Mucosa of descending colon (tissue), 3 donors: ENCODE data around the gene DNM1. TPM values are rescaled to one million over a fixed set of nuclear protein-coding genes. Genes with fewer than 3 reads are reported as not detected.

Source experiments
- ATAC-seq: fragments of 200-7000 bp; cut with Tn5 transposase; one replicate; pipeline ENCODE4 v1.9.1; 2020; ENCODE audit warnings: mild to moderate bottlenecking, moderate library complexity
- DNase-seq, 3 donors: peaks; one replicate each; pipeline ENCODE4 v3.0.0-alpha.2; 2020
- H3K36me3 ChIP-seq: fragments of 200-600 bp; one replicate; pipeline ENCODE4 v1.8.0; 2021; ENCODE audit warnings: low read depth, mild to moderate bottlenecking
- H3K4me1 ChIP-seq: fragments of 200-600 bp; one replicate; pipeline ENCODE4 v1.8.0; 2021; ENCODE audit warnings: low read depth, mild to moderate bottlenecking
- H3K4me3 ChIP-seq: fragments of 200-600 bp; one replicate; pipeline ENCODE4 v1.8.0; 2021; ENCODE audit warnings: mild to moderate bottlenecking
- H3K9me3 ChIP-seq: fragments of 200-600 bp; one replicate; pipeline ENCODE4 v1.8.0; 2021; ENCODE audit warnings: mild to moderate bottlenecking
- intact Hi-C, 2 donors: fragments of 100-400 bp; cut with DNase I in 1 of 2; cut with micrococcal nuclease in 1 of 2; formaldehyde crosslinking; loops; one replicate each; pipeline versions ENCODE4 v1.11.0 to v1.11.1; 2022; cut with DNase I, micrococcal nuclease
- total RNA-seq, 3 donors: library from RNA; stranded (reverse); fragmentation: NEBNext Ultra II Directional in 2 of 3; extraction: Animal tissue kit (Norgen Biotek cat#: 25700) in 2 of 3; gene quantifications; one replicate each; pipeline versions ENCODE4 v1.2.1 to v1.2.4, GENCODE V29; 2021 to 2023
- TF ChIP-seq, protein P1 (sequence below): fragments of 200-600 bp; IDR thresholded peaks from one replicate; pipeline ENCODE4 v1.8.0; 2022; ENCODE audit warnings: antibody characterized with exemption, mild to moderate bottlenecking
- donor health status: DM: no; HTN: no; CAD: no; lungs with moderate emphysema.
- donor health status: DM: no; HTN: no; CAD: no.
- donor health status: DM: no; HTN: yes; CAD: no.

Gene DNM1
- total RNA-seq, 3 donors from 2014 or later, result 4.0 to 19.0 (median 6.7) TPM

DNA sequence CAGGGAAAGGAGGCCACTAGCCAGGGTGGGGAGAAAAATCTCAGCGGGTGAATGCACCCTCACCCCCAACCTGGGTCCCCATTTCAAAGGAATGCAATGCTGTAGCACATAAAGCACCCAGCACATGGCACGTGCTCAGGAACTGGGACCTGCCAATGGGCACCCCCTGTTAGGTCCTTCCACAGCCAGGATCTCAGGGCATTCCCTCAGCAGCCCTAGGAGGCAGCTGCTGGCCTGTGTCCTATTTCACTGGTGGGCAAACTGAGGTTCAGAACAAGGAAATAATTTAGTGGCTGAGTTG, 8.8 kb downstream of the DNM1 start:
- TF ChIP-seq, protein P1, sequence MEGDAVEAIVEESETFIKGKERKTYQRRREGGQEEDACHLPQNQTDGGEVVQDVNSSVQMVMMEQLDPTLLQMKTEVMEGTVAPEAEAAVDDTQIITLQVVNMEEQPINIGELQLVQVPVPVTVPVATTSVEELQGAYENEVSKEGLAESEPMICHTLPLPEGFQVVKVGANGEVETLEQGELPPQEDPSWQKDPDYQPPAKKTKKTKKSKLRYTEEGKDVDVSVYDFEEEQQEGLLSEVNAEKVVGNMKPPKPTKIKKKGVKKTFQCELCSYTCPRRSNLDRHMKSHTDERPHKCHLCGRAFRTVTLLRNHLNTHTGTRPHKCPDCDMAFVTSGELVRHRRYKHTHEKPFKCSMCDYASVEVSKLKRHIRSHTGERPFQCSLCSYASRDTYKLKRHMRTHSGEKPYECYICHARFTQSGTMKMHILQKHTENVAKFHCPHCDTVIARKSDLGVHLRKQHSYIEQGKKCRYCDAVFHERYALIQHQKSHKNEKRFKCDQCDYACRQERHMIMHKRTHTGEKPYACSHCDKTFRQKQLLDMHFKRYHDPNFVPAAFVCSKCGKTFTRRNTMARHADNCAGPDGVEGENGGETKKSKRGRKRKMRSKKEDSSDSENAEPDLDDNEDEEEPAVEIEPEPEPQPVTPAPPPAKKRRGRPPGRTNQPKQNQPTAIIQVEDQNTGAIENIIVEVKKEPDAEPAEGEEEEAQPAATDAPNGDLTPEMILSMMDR, result no peak
- Histone ChIP-seq H3K4me1 (peaks cover 4% of the 10 kb centered on the region), H3K36me3 (no peaks in the 10 kb centered on the region), H3K4me3 (no peak overlapping the region), H3K9me3 (no peaks in the 10 kb centered on the region)
- ATAC-seq, result no peak
- intact Hi-C loops, result no loop called here
- DNase-seq, result no peak

DNA sequence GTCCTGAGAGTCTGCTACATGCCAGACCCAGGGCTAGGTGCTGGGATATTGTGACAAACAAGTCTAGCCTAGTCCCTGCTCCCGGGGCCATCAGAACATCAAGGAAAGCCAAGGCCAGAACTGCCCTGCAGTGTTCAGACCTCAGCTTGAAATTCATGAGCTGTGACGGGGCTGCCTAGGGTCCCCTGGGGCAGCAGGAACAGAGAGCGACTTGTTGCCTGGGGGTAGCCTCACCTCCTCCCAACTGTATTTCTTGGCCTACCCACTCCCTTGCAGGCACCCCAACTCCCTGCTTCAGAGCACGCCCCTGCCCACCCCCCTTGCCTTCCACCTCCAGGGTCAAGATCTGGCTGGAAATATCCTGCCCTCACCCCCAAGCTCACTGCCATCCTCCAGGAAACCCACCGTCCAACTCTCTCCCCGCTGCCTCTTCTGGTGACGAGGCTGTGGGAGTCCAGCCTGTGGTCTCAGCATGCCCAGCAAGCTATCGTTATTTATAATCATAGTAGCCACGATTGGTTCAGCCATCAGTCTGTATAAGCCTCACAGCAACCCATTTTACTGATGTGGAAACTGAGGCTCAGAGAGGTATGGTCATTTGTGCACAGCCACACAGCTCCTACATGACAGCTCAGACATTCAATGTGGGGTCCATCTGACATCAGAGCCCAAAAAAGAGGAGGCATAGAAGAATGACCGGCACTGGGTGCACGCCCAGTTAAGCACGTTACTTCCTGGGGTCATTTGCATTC, 10.7 kb downstream of the DNM1 start:
- no peaks in the 10 kb centered on the region for H3K36me3 ChIP-seq
- peaks cover 13% of the 10 kb centered on the region for H3K4me1 ChIP-seq
- DNase-seq (no peak), ATAC-seq (no peak)
- H3K9me3 ChIP-seq, result no peaks in the 10 kb centered on the region
- no peak overlapping the region for H3K4me3 ChIP-seq
- TF ChIP-seq, protein P1, result no peak
- intact Hi-C loops, result no loop called here

DNA sequence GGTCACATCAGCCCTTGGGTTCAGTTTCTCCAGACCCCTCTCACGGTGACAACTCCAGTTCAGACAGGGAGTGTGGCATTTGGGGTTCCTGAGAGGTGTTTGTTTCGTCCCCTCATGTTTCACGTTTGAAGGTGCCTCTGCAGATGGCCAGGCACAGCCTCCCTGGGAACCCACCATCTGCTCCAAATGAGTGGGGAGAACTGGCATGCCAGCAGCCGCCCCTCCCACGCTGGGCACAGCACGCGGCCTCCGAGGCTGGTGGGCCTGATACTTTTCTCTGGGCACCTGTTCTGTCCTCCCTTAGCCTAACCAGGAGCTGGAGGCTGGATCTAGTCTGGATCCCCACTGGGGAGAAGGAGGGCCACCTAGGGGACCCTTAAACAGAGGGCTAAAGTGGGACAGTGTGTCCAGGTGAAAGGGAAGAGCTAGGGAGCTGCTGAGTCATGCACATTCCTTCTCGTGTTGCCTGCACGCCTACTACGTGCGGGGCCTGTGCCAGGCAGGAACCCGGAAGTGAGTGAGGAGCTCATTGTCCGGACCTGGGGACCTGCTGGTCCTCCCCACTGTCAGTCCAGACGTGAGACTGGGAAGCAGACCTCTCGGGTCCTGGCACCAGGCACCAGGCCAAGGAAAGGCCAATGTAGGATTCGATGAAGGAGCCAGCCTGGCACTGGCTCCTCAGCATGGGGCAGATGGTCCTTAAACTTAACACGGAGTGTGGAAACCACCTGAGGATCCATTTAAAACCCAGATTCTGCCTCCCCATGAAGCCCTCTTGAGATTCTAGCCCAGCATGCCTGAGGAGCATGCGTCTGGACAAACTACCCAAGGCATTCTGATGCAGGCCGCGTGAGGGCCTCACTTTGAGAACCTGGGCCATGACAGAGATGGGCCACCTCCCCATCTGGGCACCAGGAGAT, 11.7 kb downstream of the DNM1 start:
- TF ChIP-seq, protein P1, result no peak
- DNase-seq (no peak), ATAC-seq (no peak)
- peaks cover 13% of the 10 kb centered on the region for H3K4me1 ChIP-seq
- H3K36me3 ChIP-seq, result no peaks in the 10 kb centered on the region
- no peak overlapping the region for H3K4me3 ChIP-seq
- no peaks in the 10 kb centered on the region for H3K9me3 ChIP-seq
- intact Hi-C loops, result no loop called here

DNA sequence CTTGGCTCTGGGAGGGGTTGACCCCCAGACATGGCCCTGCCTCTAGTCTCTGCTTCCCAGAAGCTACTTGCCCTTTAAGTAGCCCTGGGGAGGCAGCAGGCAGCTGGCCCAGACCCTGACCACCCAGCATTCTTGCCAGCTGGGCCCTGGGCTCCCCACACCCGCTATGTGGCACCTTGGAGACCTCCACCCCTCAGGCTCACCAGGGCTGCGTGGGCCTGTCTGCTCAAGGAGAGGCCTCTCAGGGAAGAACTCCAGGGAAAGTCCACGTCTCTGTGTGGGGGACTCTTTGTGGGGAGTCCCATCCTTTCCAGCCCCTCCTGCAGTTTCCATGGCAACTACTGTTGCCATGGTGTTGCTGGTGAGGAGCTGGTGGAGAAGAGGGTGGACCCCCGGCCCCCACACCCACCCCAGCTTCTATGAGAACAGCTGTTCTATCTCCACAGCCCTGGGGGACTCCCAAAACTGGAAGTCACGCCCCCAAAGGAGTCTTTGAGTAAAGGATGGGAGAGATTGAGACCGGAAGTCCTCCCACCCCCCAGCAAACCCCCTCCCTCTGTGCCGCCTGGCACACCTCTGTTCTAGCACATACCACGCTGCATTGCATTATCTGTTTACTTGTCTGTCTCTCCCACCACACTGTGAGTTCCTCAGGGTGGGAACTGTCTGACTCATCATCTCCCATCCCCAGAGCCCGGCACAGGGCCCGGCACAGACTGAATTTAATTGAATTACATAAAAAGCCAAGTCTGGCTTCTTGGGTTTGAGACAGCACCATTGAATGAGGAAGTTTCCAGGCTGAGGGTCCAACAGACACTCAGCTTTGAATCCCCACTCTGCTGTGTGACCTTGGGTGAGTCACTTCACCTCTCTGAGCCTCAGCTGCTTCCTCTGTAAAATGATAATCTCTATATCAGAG, 12.6 kb downstream of the DNM1 start:
- peaks cover 13% of the 10 kb centered on the region for H3K4me1 ChIP-seq
- no peaks in the 10 kb centered on the region for H3K36me3 ChIP-seq
- H3K9me3 ChIP-seq, result no peaks in the 10 kb centered on the region
- intact Hi-C loops, result no loop called here
- TF ChIP-seq, protein P1, result no peak
- DNase-seq (no peak), ATAC-seq (no peak)
- no peak overlapping the region for H3K4me3 ChIP-seq

DNA sequence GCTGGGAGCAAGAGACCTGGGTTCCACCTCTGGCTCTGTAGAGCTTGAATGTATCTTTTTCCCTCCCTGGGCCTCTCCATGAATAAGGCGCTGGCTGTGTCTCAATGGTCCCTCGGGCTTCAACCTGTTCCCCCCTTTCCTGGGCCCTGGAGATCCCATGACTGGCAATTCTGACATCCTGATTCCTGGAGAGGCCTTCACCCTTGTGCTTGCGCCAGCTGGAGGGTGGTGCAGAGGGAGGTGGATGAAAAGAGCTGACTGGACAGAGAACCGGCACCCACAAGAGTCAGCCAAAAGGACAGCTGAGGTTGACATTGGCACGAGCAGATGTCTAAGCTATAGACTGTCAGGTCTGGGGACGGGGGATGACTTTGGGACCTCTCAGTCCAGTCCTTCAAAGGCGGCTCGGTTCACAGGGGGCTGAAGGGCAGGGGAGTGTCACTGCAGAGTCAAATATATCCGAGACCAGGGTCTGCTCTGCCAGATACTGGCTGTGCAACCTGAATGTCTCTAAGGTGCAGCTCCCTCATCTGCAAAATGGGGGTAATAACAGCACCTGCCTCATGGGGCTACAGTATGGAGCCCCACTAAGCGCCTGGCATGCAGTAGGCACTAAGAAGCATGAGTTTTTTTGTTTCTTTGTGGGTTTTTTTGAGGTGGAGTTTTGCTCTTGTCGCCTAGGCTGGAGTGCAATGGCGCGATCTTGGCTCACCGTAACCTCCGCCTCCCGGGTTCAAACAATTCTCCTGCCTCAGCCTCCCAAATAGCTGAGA, 13.8 kb downstream of the DNM1 start:
- H3K4me3 ChIP-seq, result no peak overlapping the region
- TF ChIP-seq, protein P1, result no peak
- H3K36me3 ChIP-seq, result no peaks in the 10 kb centered on the region
- peaks cover 9% of the 10 kb centered on the region for H3K4me1 ChIP-seq
- H3K9me3 ChIP-seq, result no peaks in the 10 kb centered on the region
- intact Hi-C loops, result no loop called here
- no peak for ATAC-seq
- DNase-seq, result no peak
